H9 (cell line): Measurements from ENCODE around the gene PAX8. TPM values are rescaled to one million over a fixed set of nuclear protein-coding genes. Genes with fewer than 3 reads are reported as not detected.

Source experiments
- DNase-seq: peaks from one replicate; pipeline ENCODE4 v3.0.0-alpha.2; 2017
- H2AFZ ChIP-seq: one replicate; pipeline ENCODE4 v1.6.1; 2013; ENCODE audit warnings: mild to moderate bottlenecking, low read length, control low read depth, moderate library complexity
- H2AK5ac ChIP-seq: 2 replicates; pipeline ENCODE4 v1.6.1; 2013; ENCODE audit warnings: low read length, control low read depth, mixed read lengths; ENCODE audit not compliant: insufficient read length
- H2BK120ac ChIP-seq: one replicate; pipeline ENCODE4 v1.6.1; 2013; ENCODE audit warnings: low read depth, mild to moderate bottlenecking, low read length, control low read depth, inconsistent platforms; ENCODE audit not compliant: poor library complexity, severe bottlenecking
- H2BK12ac ChIP-seq: 2 replicates; pipeline ENCODE4 v1.6.1; 2013; ENCODE audit warnings: low read length, control low read depth, mixed read lengths, low read depth; ENCODE audit not compliant: insufficient read length
- H2BK15ac ChIP-seq: 2 replicates; pipeline ENCODE4 v1.6.1; 2013; ENCODE audit warnings: low read depth, low read length, control low read depth
- H2BK20ac ChIP-seq: one replicate; pipeline ENCODE4 v1.6.1; 2013; ENCODE audit warnings: low read depth, mild to moderate bottlenecking, low read length, control low read depth, inconsistent platforms; ENCODE audit not compliant: poor library complexity, severe bottlenecking
- H2BK5ac ChIP-seq: 2 replicates; pipeline ENCODE4 v1.6.1; 2013; ENCODE audit warnings: low read length, control low read depth, mixed read lengths; ENCODE audit not compliant: insufficient read length
- H3K14ac ChIP-seq: 2 replicates; pipeline ENCODE4 v1.6.1; 2013; ENCODE audit warnings: low read length, control low read depth; ENCODE audit not compliant: insufficient read depth
- H3K18ac ChIP-seq: 2 replicates; pipeline ENCODE4 v1.6.1; 2013; ENCODE audit warnings: low read depth, mild to moderate bottlenecking, mixed read lengths, low read length, control low read depth; ENCODE audit not compliant: insufficient read length
- H3K23ac ChIP-seq: 2 replicates; pipeline ENCODE4 v1.6.1; 2013; ENCODE audit warnings: low read length, control low read depth, mixed read lengths, low read depth; ENCODE audit not compliant: insufficient read length
- H3K23me2 ChIP-seq: 2 replicates; pipeline ENCODE4 v1.6.1; 2013; ENCODE audit warnings: low read depth, mild to moderate bottlenecking, mixed read lengths, low read length, control low read depth; ENCODE audit not compliant: insufficient read length, poor library complexity, severe bottlenecking
- H3K27ac ChIP-seq: 2 replicates; pipeline ENCODE4 v1.5.1; 2013; ENCODE audit warnings: low read length, control low read depth, mixed read lengths, low read depth; ENCODE audit not compliant: insufficient read length
- H3K27me3 ChIP-seq: 2 replicates; pipeline ENCODE4 v1.6.1; 2013; ENCODE audit warnings: low read length, control low read depth, inconsistent platforms; ENCODE audit not compliant: insufficient read depth
- H3K4ac ChIP-seq: 2 replicates; pipeline ENCODE4 v1.6.1; 2013; ENCODE audit warnings: low read depth, mild to moderate bottlenecking, control low read depth, inconsistent platforms, low read length, moderate library complexity
- H3K4me1 ChIP-seq: 2 replicates; pipeline ENCODE4 v1.6.1; 2013; ENCODE audit warnings: low read length, control low read depth, inconsistent platforms; ENCODE audit not compliant: insufficient read depth
- H3K4me2 ChIP-seq: 2 replicates; pipeline ENCODE4 v1.6.1; 2013; ENCODE audit warnings: low read length, control low read depth, mixed read lengths; ENCODE audit not compliant: insufficient read length, insufficient read depth
- H3K56ac ChIP-seq: 2 replicates; pipeline ENCODE4 v1.6.1; 2013; ENCODE audit warnings: low read depth, mild to moderate bottlenecking, mixed read lengths, low read length, control low read depth; ENCODE audit not compliant: insufficient read length
- H3K79me1 ChIP-seq: 2 replicates; pipeline ENCODE4 v1.6.1; 2013; ENCODE audit warnings: low read depth, mild to moderate bottlenecking, moderate library complexity, low read length, control low read depth, inconsistent platforms; ENCODE audit not compliant: insufficient read depth, poor library complexity, severe bottlenecking
- H3K79me2 ChIP-seq: 2 replicates; pipeline ENCODE4 v1.6.1; 2013; ENCODE audit warnings: low read length, control low read depth, inconsistent platforms; ENCODE audit not compliant: insufficient read depth
- H3K9ac ChIP-seq: 2 replicates; pipeline ENCODE4 v1.6.1; 2013; ENCODE audit warnings: low read length, control low read depth, mixed read lengths; ENCODE audit not compliant: insufficient read length; ENCODE audit errors: extremely low read depth
- H3K9me3 ChIP-seq: one replicate; pipeline ENCODE4 v1.6.1; 2013; ENCODE audit warnings: low read depth, low read length, inconsistent platforms; ENCODE audit not compliant: control insufficient read depth
- H3T11ph ChIP-seq: one replicate; pipeline ENCODE4 v1.6.1; 2013; ENCODE audit warnings: mild to moderate bottlenecking, low read length, control low read depth, inconsistent platforms
- H4K20me1 ChIP-seq: one replicate; pipeline ENCODE4 v1.6.1; 2013; ENCODE audit not compliant: control insufficient read depth, insufficient read length, insufficient read depth
- H4K5ac ChIP-seq: 2 replicates; pipeline ENCODE4 v1.6.1; 2013; ENCODE audit warnings: low read depth, mild to moderate bottlenecking, mixed read lengths, low read length, control low read depth; ENCODE audit not compliant: insufficient read length
- H4K8ac ChIP-seq: replicated peaks from 2 replicates; pipeline ENCODE4 v1.6.1; 2013; ENCODE audit warnings: low read length, control low read depth, mixed read lengths, low read depth; ENCODE audit not compliant: insufficient read length
- H4K91ac ChIP-seq: 2 replicates; pipeline ENCODE4 v1.6.1; 2013; ENCODE audit warnings: low read depth, mild to moderate bottlenecking, moderate library complexity, mixed read lengths, low read length, control low read depth; ENCODE audit not compliant: insufficient read length
- H3K27ac Mint-ChIP-seq, 3 experiments: 2 replicates in 2 of 3; 3 replicates in 1 of 3; pipeline ENCODE4 v1.8.0; 2020 to 2021; ENCODE audit warnings: mixed read lengths in 3 of 3, mild to moderate bottlenecking in 1 of 3, moderate library complexity in 1 of 3
- H3K27me3 Mint-ChIP-seq: 2 replicates; pipeline ENCODE4 v1.8.0; 2021; ENCODE audit warnings: low read depth, mild to moderate bottlenecking, moderate library complexity, mixed read lengths
- H3K36me3 Mint-ChIP-seq, 3 experiments: 2 replicates in 2 of 3; 3 replicates in 1 of 3; pipeline ENCODE4 v1.8.0; 2020 to 2021; ENCODE audit warnings: low read depth in 3 of 3, mixed read lengths in 3 of 3; ENCODE audit not compliant: insufficient read depth in 1 of 3
- H3K4me1 Mint-ChIP-seq, 2 experiments: 2 replicates each; pipeline ENCODE4 v1.8.0; 2020; ENCODE audit warnings: mixed read lengths in 2 of 2
- H3K4me3 Mint-ChIP-seq, 2 experiments: 2 replicates in 1 of 2; 3 replicates in 1 of 2; pipeline ENCODE4 v1.8.0; 2020 to 2021; ENCODE audit warnings: mild to moderate bottlenecking in 2 of 2, mixed read lengths in 2 of 2, moderate library complexity in 1 of 2
- H3K9me3 Mint-ChIP-seq, 2 experiments: 2 replicates in 1 of 2; 3 replicates in 1 of 2; pipeline ENCODE4 v1.8.0; 2020; ENCODE audit warnings: mild to moderate bottlenecking in 2 of 2, mixed read lengths in 2 of 2, moderate library complexity in 1 of 2
- CTCF ChIP-seq: fragments of 200-600 bp; sonication (generic); conservative IDR thresholded peaks from 3 replicates; pipeline ENCODE4 v1.8.0; 2021; ENCODE audit warnings: antibody characterized with exemption, mild to moderate bottlenecking
- WGBS: extraction: QIAGEN DNeasy Blood & Tissue Kit; methylation state at CpG from one replicate; pipeline ENCODE4 v1.1.7; 2013; ENCODE audit warnings: missing lambda C conversion rate, low lambda C conversion rate, mixed read lengths; ENCODE audit not compliant: insufficient read length; ENCODE audit errors: extremely low coverage; 5-methylcytosine and 5-hydroxymethylcytosine counted together
- total RNA-seq: library from RNA; stranded (reverse); gene quantifications from 2 replicates; pipeline ENCODE4 v1.2.1, GENCODE V29; 2021

PAX8 gene
- total RNA-seq, 1 experiment from 2014 or later = not detected

DNA sequence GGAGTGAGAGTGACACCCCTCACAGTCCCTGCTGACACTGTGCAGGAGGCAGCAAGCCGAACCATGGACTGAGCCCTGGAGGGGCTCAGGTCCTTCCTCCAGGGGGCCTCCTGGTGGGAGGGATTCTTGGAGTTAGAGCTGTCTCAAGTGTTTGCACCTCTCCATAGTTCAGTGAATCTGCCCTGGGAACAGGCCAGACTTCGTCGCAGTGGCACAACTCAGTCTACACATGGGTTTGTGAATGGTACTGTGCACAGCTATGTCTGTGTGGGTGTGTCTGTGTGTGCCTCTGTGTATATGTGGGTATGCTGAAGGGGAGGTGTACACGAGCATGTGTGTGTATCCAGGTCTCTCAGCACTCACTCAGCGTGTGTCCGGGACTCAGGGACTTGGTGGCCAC, 36.4 kb downstream of the PAX8 start:
- H3K18ac ChIP-seq = no peak overlapping the region
- no peak for DNase-seq
- no peak overlapping the region for H3K4me2 ChIP-seq
- no peak overlapping the region for H3K56ac ChIP-seq
- H2BK5ac ChIP-seq = no peak overlapping the region
- H3K27me3 Mint-ChIP-seq = peaks cover 5% of the 10 kb centered on the region
- H3T11ph ChIP-seq = no peak overlapping the region
- no peak overlapping the region for H2BK12ac ChIP-seq
- H3K4me1 Mint-ChIP-seq = peaks cover 9% of the 10 kb centered on the region in 2 experiments
- H2BK120ac ChIP-seq = no peak overlapping the region
- no peak overlapping the region for H4K8ac ChIP-seq
- H2AFZ ChIP-seq = no peak overlapping the region
- H3K79me1 ChIP-seq = no peaks in the 10 kb centered on the region
- H3K36me3 Mint-ChIP-seq = no peaks in the 10 kb centered on the region; a peak in 1 of 7 replicates
- H4K20me1 ChIP-seq = no peaks in the 10 kb centered on the region
- H2AK5ac ChIP-seq = no peak overlapping the region
- no peak overlapping the region for H3K4me3 Mint-ChIP-seq
- no peak overlapping the region for H3K14ac ChIP-seq
- no peak overlapping the region for H2BK20ac ChIP-seq
- no peak overlapping the region for H3K4ac ChIP-seq
- no peaks in the 10 kb centered on the region for H3K23me2 ChIP-seq
- H3K27me3 ChIP-seq = no peaks in the 10 kb centered on the region
- no peak overlapping the region for H3K27ac ChIP-seq
- H2BK15ac ChIP-seq = no peak overlapping the region
- no peaks in the 10 kb centered on the region for H3K79me2 ChIP-seq
- H3K4me1 ChIP-seq = no peaks in the 10 kb centered on the region; the same call in 1 of the 2 replicates
- no peak overlapping the region for H3K27ac Mint-ChIP-seq
- no peak overlapping the region for H3K23ac ChIP-seq
- TF ChIP-seq CTCF = no peak
- no CpG with 5 or more reads among the region's 6 CpGs for WGBS
- no peak overlapping the region for H4K5ac ChIP-seq
- peaks cover 0 to 3% of the 10 kb centered on the region in 2 experiments; a peak in 1 of 5 replicates for H3K9me3 Mint-ChIP-seq
- H4K91ac ChIP-seq = no peak overlapping the region
- H3K9me3 ChIP-seq = no peaks in the 10 kb centered on the region
- no peak overlapping the region for H3K9ac ChIP-seq
